ENCODE measurements around the gene TBC1D12.
"Not testable (repeated sequence)": the region's sequence is repeated elsewhere in the genome, so short reads cannot be mapped to it uniquely, and the experiment has no call there.

The TBC1D12 gene

DNA sequence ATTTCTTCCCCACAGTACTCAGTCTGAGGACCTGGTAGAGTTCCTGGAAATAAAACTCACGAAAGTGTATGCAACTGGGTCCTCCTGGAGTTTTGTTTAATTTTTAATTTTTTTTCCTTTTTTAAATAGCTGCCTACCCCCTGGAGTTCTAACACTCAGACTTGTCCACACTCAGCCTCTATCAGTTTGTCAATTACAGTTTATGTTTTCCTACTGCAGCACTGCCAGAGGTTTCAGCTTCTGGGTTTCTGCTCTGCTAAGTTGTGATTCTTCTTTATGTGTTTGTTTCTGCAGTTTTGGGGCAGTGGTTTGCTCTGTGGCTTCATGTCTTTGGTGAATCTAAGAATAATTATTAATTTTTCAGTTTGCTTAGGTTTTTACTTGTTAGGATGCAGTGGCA lies 59.2 kb downstream of the TBC1D12 start:
- DNase-seq: no peak

- no peak for DNase-seq
These were observed 59.8 kb downstream of the TBC1D12 start for GRCh38 chr10:94462130-94462529.

- DNase-seq: no peak
These were observed 63.3 kb downstream of the TBC1D12 start for GRCh38 chr10:94465684-94466083.

GRCh38 chr10:94481410-94481809 lies 79.1 kb downstream of the TBC1D12 start:
- DNase-seq: no peak

DNA sequence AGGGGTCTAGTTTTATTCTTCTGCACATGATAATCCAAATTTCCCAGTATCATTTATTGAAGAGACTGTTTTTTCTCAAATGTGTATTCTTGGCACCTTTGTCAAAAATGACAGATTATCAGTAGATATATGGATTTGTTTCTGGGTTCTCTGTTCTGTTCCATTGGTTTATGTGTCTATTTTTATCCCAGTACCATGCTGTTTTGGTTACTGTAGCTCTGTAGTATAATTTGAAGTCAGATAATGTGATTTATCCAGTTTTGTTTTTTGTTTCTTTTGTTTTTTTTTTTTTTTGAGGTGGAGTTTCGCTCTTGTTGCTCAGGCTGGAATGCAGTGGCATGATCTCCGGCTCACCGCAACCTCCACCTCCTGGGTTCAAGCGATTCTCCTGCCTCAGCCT lies 81.6 kb downstream of the TBC1D12 start:
- no peak for DNase-seq

GRCh38 chr10:94485094-94485493 lies 82.8 kb downstream of the TBC1D12 start:
- no peak for DNase-seq

GRCh38 chr10:94487575-94487974 lies 85.2 kb downstream of the TBC1D12 start:
- no peak for DNase-seq

DNA sequence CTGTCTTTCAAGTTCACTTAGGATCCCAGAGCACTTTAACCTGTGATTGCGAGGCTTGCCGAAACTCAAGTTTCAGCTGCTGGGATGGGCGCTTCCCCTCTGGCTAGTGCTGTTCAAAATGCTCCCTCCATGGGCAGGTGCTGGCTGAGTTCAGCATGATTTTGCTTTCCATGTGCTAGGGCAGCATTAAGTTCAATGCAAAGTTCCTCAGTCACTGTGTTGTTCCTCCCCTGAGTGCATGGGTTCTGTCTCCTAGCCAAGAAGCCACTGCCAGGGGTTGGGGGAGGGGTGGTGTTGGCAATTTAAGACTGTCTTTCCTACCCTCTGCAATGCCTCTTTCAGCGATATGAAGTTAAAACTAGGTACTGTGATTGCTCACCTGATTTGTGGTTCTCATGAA lies 86.8 kb downstream of the TBC1D12 start:
- no peak for DNase-seq

DNA sequence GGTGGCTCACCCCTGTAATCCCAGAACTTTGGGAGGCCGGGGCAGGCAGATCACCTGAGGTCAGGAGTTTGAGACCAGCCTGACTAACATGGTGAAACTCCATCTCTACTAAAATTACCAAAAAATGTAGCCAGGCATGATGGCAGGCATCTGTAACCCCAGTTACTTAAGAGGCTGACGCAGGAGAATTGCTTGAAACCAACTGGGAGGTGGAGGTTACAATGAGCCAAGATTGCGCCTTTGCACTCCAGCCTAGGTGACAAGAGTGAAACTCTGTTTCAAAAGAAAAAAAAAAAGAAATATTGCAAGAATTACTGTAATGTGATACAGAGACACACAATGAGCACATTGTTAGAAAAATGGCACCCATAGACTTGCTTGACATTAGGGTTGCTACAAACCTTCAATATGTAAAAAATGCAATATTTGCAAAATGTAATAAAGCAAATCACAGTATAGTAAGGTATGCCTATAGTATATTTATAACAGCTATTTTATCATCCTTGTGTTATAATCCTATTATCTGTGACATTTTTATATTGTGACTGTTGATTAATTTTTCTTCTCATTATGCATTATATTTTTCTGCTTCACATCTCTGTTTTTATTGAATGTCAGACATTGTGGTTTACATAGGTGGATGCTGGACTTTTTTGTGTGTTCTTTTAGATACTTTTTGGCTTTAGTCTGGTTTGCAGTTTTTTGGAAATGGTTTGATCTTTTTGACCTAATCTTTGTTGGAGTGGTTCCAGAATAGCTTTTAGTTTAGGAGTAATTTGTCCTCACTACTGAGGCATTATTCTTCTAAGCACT lies 87.8 kb downstream of the TBC1D12 start:
- DNase-seq: no peak

DNA sequence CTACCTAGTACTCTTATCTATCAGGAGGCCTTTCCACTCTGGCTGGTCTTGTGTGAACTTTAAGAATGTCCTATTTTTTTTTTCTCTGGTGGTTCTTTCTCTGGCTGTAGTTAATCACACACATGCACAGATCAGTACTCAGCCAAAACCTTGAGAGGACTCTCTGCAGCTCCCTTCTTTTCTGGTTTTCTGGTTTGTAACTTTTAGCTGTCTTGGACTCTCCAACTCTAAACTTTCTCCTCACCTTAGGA lies 88.4 kb downstream of the TBC1D12 start:
- DNase-seq: no peak

DNA sequence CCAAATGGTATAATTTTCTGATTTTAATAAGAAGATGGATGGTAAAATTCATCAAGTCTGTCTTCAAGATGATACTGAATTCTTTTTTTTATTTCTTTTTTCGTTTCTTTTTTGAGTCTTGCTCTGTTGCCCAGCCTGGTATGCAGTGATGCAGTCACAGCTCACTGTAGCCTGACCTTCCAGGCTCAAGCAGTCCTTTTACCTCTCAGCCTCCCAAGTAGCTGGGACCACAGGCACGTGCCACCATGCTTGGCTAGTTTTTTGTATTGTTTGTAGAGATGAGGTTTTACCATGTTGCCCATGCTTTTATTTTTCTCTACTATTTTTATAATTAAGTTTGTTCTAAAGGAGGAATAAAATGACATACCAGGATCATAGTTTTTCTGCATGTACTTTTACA lies 91.1 kb downstream of the TBC1D12 start:
- DNase-seq: no peak

- DNase-seq: no peak
These were observed 93.7 kb downstream of the TBC1D12 start for GRCh38 chr10:94496010-94496409.

DNA sequence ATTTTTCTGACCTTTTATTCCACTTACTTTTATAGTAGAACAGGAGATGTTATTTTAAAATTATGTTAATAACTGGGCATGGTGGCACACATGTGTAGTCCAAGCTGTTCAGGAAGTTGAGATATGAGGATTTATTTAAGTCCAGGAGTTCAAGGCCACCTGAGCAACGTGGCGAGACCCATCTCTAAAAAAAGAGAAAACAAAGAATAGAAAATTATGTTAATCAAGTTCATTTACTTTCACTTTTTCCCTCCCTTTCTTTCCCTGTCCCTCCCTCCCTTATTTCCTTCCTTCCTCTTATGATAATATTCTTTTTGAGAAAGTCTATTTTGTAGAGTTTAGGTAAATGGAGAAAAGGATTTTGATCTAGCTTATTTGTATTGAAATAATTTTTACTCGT lies 94.3 kb downstream of the TBC1D12 start:
- DNase-seq: no peak

- DNase-seq: no peak
These were observed 97.7 kb downstream of the TBC1D12 start for GRCh38 chr10:94500063-94500462.

- DNase-seq: no peak
These were observed 119.2 kb downstream of the TBC1D12 start for GRCh38 chr10:94521276-94522250.

GRCh38 chr10:94524146-94524545 lies 121.8 kb downstream of the TBC1D12 start:
- DNase-seq: no peak

GRCh38 chr10:94524711-94525110 lies 122.4 kb downstream of the TBC1D12 start:
- no peak for DNase-seq

- DNase-seq: not testable (repeated sequence)
These were observed 129.2 kb downstream of the TBC1D12 start for GRCh38 chr10:94531550-94531949.

- DNase-seq: no peak
These were observed 130.7 kb downstream of the TBC1D12 start for GRCh38 chr10:94533027-94533426.

GRCh38 chr10:94542282-94542681 lies 139.9 kb downstream of the TBC1D12 start:
- DNase-seq: not testable (repeated sequence)

DNA sequence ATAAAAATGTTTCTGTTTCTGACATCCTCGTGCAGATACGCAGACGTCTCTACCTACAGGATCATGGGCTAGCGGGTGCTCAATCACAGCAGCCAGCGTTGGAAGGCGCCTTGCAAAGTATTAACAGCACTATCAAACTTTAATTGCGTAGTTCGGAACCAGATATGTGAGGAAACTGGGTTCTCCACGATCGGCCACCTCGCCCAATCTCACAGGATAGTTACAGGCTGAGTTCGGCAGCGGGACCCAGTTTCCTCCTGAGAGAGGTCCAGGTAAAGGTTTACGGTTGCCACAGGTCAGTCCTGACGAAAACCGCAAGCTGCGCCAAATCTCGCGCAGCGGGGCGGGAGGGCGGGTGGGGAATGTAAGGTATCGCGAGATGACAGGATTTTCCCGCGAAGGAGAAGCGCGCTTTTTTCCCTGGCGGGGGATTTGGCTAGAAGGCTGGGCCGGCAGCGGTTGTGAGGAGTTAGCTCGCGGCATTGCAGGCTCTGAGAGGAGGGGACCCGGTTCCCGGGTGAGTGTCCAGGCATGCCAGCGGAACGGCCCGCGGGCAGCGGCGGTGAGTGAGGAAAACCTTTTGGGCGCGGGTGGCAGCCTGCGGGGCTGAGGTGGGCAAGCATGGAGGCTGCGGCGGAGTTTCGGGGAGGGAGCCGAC lies 143.2 kb downstream of the TBC1D12 start, which contains the start of gene HELLS:
Gene HELLS (plus strand): TSS at position 398 of the 658 bp plus-strand sequence. CDS start 134 bp downstream, at position 532.
- peak; percentile 63 for DNase-seq

DNA sequence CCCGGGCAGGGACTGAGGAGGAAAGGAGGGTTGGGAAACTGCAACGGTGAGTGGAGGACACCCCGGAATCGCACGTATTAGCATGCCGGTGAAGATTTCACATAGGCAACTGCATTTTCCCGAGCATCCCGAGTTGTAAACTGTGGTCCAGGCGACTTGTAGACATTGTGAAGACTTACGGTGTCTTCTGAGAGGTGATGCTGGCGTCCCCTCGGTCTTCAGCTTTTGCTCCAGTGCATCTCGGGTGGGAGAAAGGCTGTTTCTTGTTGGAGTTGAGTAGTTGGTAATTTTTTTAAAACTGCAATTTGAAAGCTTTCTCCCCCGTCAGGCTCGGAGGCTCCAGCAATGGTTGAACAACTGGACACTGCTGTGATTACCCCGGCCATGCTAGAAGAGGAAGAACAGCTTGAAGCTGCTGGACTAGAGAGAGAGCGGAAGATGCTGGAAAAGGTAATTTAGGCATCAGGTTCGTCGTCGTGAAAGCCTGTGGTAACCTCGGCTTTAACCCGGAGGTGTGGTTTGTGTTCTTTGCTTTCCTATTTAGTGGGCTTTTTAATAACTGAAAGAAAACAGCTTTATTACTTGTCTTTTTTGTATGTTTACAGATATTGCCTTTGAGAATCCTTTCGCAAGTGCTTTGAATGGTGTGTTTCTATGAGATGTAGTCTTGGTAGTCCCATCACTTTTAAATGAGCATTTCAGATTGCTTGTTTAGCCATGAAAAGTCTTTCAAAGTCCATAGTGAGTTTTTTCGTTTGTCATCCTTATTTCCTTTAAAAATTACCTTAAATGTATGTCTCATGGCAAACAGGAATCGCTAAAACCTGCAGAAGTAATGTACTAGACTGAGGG lies 143.9 kb downstream of the TBC1D12 start:
- DNase-seq: no peak

DNA sequence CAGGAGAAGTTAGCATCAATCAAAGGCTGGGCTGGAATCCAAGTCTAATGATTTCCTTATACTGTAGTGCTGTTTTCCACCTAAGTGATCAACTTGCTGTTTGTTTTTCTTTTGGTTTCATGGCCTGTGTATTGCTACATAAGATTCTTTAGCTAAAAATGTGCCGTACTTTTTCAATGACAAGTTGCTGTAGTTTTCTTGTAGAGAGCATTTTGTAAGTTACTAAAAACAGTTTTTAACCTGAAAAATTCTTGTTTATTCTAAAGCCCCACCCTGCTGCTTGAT lies 144.5 kb downstream of the TBC1D12 start:
- peak; percentile 5 for DNase-seq
